Epithelial cell of esophagus (primary cell): ENCODE data around the gene PCDHGB3.

Experiments used
- DNase-seq: peaks from one replicate; pipeline ENCODE4 v3.0.0; 2010; ENCODE audit warnings: low read depth
- H3K4me3 ChIP-seq: 2 replicates; pipeline ENCODE4 v1.5.1; 2011; ENCODE audit warnings: mild to moderate bottlenecking, low read length, control low read depth
- TF ChIP-seq, protein P1 (sequence below): IDR thresholded peaks from 2 replicates; pipeline ENCODE4 v1.5.1; 2011; ENCODE audit warnings: low read depth, mild to moderate bottlenecking, low read length, control low read depth, inconsistent platforms; ENCODE audit not compliant: insufficient read depth; ENCODE audit errors: missing control alignments

The PCDHGB3 gene

DNA sequence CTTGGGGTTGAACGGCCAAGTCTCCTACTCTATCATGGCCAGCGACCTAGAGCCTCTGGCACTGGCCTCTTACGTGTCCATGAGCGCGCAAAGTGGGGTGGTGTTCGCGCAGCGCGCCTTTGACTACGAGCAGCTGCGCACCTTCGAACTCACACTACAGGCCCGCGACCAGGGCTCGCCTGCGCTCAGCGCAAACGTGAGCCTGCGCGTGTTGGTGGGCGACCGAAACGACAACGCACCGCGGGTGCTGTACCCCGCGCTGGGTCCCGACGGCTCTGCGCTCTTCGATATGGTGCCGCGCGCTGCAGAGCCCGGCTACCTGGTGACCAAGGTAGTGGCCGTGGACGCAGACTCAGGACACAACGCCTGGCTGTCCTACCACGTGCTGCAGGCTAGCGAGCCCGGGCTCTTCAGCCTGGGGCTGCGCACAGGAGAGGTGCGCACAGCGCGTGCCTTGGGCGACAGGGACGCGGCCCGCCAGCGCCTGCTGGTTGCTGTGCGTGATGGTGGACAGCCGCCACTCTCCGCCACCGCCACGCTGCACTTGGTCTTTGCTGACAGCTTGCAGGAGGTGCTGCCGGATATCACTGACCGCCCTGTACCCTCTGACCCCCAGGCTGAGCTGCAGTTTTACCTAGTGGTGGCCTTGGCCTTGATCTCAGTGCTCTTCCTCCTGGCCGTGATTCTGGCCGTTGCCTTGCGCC is 29.7 kb downstream of the PCDHGB3 start:
- DNase-seq, result no peak
- H3K4me3 ChIP-seq, result no peak overlapping the region

DNA sequence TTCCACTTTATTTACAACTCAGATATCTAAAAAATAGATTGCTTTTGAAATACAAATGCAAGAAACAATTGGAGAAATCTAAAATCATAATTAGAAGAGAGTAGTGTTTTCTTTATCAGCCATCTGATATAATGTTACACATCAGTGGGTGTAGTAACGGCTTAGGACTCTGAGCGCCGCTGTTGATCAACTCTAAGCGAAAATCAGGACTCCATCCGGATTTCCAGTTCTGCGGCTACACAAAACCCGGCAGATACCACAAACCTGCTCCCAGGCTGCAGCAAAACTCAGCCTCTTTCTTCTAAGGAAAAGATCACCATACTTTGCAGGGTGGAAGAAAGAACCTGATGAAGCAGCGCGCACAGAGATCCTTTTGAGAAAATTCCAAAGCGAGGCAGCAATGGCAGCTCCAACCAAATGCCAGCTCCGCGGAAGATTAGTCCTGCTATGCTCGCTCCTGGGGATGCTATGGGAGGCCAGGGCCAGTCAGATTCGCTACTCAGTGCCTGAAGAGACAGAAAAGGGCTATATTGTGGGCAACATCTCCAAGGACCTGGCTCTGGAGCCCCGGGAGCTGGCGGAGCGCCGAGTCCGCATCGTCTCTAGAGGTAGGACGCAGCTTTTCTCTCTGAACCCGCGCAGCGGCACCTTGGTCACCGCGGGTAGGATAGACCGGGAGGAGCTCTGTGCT is 32.7 kb downstream of the PCDHGB3 start, which contains the start of gene PCDHGA9:
Gene PCDHGA9 (plus strand): TSS at position 226 of the 691 bp plus-strand sequence. CDS start 175 bp downstream, at position 401.
- DNase-seq, result peak; percentile 51
- TF ChIP-seq, protein P1, sequence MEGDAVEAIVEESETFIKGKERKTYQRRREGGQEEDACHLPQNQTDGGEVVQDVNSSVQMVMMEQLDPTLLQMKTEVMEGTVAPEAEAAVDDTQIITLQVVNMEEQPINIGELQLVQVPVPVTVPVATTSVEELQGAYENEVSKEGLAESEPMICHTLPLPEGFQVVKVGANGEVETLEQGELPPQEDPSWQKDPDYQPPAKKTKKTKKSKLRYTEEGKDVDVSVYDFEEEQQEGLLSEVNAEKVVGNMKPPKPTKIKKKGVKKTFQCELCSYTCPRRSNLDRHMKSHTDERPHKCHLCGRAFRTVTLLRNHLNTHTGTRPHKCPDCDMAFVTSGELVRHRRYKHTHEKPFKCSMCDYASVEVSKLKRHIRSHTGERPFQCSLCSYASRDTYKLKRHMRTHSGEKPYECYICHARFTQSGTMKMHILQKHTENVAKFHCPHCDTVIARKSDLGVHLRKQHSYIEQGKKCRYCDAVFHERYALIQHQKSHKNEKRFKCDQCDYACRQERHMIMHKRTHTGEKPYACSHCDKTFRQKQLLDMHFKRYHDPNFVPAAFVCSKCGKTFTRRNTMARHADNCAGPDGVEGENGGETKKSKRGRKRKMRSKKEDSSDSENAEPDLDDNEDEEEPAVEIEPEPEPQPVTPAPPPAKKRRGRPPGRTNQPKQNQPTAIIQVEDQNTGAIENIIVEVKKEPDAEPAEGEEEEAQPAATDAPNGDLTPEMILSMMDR, result peak; percentile 58
- H3K4me3 ChIP-seq, result peak within 1 kb of the TSS; percentile 34

More for the DNA sequence above, 29.7 kb downstream of the PCDHGB3 start:
- TF ChIP-seq, protein P1, result no peak

DNA sequence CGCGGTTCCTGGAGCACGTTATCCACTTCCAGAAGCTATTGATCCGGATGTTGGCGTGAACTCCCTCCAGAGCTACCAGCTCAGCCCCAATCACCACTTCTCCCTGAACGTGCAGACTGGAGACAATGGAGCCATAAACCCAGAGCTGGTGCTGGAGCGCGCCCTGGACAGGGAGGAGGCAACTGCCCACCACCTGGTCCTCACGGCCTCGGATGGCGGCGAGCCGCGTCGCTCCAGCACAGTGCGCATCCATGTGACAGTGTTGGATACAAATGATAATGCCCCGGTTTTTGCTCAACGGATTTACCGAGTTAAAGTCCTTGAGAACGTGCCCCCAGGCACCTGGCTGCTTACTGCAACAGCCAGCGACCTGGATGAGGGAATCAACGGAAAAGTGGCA is 33.3 kb downstream of the PCDHGB3 start:
- TF ChIP-seq, protein P1, result no peak
- no peak for DNase-seq
- H3K4me3 ChIP-seq, result no peak overlapping the region

DNA sequence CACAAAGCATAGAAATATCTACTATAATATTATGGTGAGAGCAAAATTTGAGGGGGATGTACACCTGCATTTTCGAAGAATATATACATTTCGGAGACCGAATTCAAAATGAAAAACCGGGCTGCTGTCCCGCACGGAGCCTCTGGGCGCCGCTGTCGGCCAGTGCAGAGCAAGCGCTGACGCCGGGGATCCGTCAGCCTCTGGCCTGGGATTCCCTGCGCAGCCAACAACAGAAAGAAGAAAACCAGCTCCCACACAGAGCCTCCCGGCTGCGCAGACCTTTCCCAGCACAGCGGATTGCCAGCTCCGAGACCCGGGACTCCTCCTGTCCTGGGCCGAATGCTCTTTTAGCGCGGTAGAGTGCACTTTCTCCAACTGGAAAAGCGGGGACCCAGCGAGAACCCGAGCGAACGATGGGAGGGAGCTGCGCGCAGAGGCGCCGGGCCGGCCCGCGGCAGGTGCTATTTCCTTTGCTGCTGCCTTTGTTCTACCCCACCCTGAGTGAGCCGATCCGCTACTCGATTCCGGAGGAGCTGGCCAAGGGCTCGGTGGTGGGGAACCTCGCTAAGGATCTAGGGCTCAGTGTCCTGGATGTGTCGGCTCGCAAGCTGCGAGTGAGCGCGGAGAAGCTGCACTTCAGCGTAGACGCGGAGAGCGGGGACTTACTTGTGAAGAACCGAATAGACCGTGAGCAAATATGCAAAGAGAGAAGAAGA is 37.9 kb downstream of the PCDHGB3 start, which contains the start of gene PCDHGB6:
Gene PCDHGB6 (plus strand): TSS at position 232 of the 716 bp plus-strand sequence. CDS start 182 bp downstream, at position 414.
- H3K4me3 ChIP-seq, result peak within 1 kb of the TSS; percentile 27
- peak; percentile 50 for DNase-seq
- TF ChIP-seq, protein P1, result peak; percentile 66

DNA sequence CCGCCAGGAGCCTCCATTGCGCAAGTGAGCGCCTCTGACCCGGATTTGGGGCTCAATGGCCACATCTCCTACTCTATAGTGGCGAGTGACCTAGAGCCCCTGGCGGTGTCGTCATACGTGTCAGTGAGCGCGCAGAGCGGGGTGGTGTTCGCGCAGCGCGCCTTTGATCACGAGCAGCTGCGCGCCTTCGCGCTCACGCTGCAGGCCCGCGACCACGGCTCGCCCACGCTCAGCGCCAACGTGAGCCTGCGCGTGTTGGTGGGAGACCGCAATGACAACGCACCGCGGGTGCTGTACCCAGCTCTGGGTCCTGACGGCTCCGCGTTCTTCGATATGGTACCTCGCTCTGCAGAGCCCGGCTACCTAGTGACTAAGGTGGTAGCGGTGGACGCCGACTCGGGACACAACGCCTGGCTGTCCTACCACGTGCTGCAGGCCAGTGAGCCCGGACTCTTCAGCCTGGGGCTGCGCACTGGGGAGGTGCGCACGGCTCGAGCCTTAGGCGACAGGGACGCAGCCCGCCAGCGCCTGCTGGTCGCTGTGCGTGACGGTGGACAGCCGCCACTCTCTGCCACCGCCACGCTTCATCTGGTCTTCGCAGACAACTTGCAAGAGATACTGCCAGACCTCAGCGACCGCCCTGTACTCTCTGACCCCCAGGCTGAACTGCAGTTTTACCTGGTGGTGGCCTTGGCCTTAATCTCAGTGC is 39.7 kb downstream of the PCDHGB3 start:
- no peak overlapping the region for H3K4me3 ChIP-seq
- TF ChIP-seq, protein P1, result no peak
- no peak for DNase-seq

DNA sequence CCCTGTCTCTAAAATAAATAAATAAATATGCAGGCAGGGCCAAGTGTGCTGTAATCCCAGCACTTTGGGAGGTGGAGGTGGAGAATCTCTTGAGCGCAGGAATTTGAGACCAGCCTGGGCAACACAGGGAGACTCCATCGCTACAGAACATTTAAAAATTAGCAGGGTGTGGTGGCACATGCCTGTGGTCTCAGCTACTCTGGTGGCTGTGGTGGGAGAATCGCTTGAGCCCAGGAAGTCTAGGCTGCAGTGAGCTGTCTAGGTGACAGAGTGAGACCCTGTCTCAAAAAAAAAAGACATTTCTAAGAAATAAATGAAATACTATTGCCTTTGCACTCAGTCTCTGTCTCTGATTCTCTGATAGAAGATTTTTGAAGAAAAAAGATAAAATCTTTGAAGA is 41.5 kb downstream of the PCDHGB3 start:
- H3K4me3 ChIP-seq, result no peak overlapping the region
- DNase-seq, result no peak
- TF ChIP-seq, protein P1, result no peak
